ENCODE results near the gene GATAD2A. TPM values are rescaled to one million over a fixed set of nuclear protein-coding genes. Genes with fewer than 3 reads are reported as not detected.

GATAD2A gene
- polyA plus RNA-seq, 1 experiment = 22.0 TPM

- TF ChIP-seq CTCF (IDR thresholded peaks at IDR 0.05; ENCODE audit: low read depth, low read length) = peak; percentile 87
- no peak overlapping the region for H3K4me3 ChIP-seq (ENCODE audit: low read depth, low read length)
These were observed 84.9 kb downstream of the GATAD2A start for GRCh38 chr19:19490214-19490968.

GRCh38 chr19:19491321-19492025 is 86.0 kb downstream of the GATAD2A start:
- CTCF ChIA-PET = interaction anchor here (0.8 to 5.5 kb wide), 15 partner anchors 10 to 170 kb away, joined by 3 to 147 read pairs (median 5); partner anchors contain the start of gene GATAD2A
- Histone ChIP-seq H3K27ac (ENCODE audit: low read depth, low read length) (no peak overlapping the region), H3K27me3 (ENCODE audit: control insufficient read depth, insufficient read depth, low read length) (no peaks in the 10 kb centered on the region), H3K9me3 (ENCODE audit: control insufficient read depth, insufficient read depth, low read length) (no peaks in the 10 kb centered on the region; the same call in 1 of the 2 replicates), H3K4me3 (ENCODE audit: low read depth, low read length) (no peak overlapping the region)
- POLR2A ChIA-PET = interaction anchor here (1.1 kb wide), 1 partner anchor 317 kb away, joined by 3 read pairs; no protein-coding TSS in a partner anchor
- no peak for TF ChIP-seq CTCF (IDR thresholded peaks at IDR 0.05; ENCODE audit: low read depth, low read length)
- no peak for DNase-seq (ENCODE audit: low read depth, low spot score)

More at GRCh38 chr19:19490214-19490968, 84.9 kb downstream of the GATAD2A start:
- CTCF ChIA-PET = interaction anchor here (0.6 to 5.5 kb wide), 24 partner anchors 9 to 169 kb away, joined by 3 to 147 read pairs (median 4); partner anchors contain the start of genes GATAD2A, NDUFA13 and TSSK6
- POLR2A ChIA-PET = interaction anchor here (0.9 to 1.1 kb wide), 2 partner anchors 85 to 316 kb away, joined by 3 to 8 read pairs; partner anchors contain the start of gene GATAD2A
- DNase-seq (ENCODE audit: low read depth, low spot score) = peak; percentile 68
- Histone ChIP-seq H3K27me3 (ENCODE audit: control insufficient read depth, insufficient read depth, low read length) (no peaks in the 10 kb centered on the region), H3K9me3 (ENCODE audit: control insufficient read depth, insufficient read depth, low read length) (no peaks in the 10 kb centered on the region; the same call in 1 of the 2 replicates), H3K27ac (ENCODE audit: low read depth, low read length) (peak overlapping the region; percentile 90)

- no peak for DNase-seq (ENCODE audit: low read depth, low spot score)
- Histone ChIP-seq H3K9me3 (ENCODE audit: control insufficient read depth, insufficient read depth, low read length) (no peaks in the 10 kb centered on the region; the same call in 1 of the 2 replicates), H3K27ac (ENCODE audit: low read depth, low read length) (no peak overlapping the region), H3K27me3 (ENCODE audit: control insufficient read depth, insufficient read depth, low read length) (no peaks in the 10 kb centered on the region), H3K4me3 (ENCODE audit: low read depth, low read length) (no peak overlapping the region)
- TF ChIP-seq CTCF (IDR thresholded peaks at IDR 0.05; ENCODE audit: low read depth, low read length) = no peak
- ChIA-PET CTCF (interaction anchor here (0.6 to 5.5 kb wide), 4 partner anchors 87 to 165 kb away, joined by 5 to 147 read pairs (median 16); partner anchors contain the start of gene GATAD2A), POLR2A (no interaction called here)
These were observed 86.6 kb downstream of the GATAD2A start for GRCh38 chr19:19492026-19492610.

- ChIA-PET POLR2A (no interaction called here), CTCF (interaction anchor here (0.5 to 5.5 kb wide), 2 partner anchors 112 to 129 kb away, joined by 3 to 147 read pairs; no protein-coding TSS in a partner anchor)
- Histone ChIP-seq H3K27me3 (ENCODE audit: control insufficient read depth, insufficient read depth, low read length) (no peaks in the 10 kb centered on the region), H3K27ac (ENCODE audit: low read depth, low read length) (no peak overlapping the region), H3K4me3 (ENCODE audit: low read depth, low read length) (no peak overlapping the region), H3K9me3 (ENCODE audit: control insufficient read depth, insufficient read depth, low read length) (no peaks in the 10 kb centered on the region; the same call in 1 of the 2 replicates)
- no peak for DNase-seq (ENCODE audit: low read depth, low spot score)
- no peak for TF ChIP-seq CTCF (IDR thresholded peaks at IDR 0.05; ENCODE audit: low read depth, low read length)
These were observed 88.5 kb downstream of the GATAD2A start for GRCh38 chr19:19493841-19494546.

Measured in AG04450 (cell line).